WTC11 (cell line): ENCODE measurements around the gene MYMX. TPM values are rescaled to one million over a fixed set of nuclear protein-coding genes. Genes with fewer than 3 reads are reported as not detected.
"Not testable (repeated sequence)": the region's sequence is repeated elsewhere in the genome, so short reads cannot be mapped to it uniquely, and the experiment has no call there.

ENCODE experiments used
- ATAC-seq: fragments of 200-7000 bp; cut with Tn5 transposase; 2 replicates; pipeline ENCODE4 v1.10.0; 2021; ENCODE audit warnings: mild to moderate bottlenecking, moderate library complexity
- CTCF ChIA-PET: fragments of 300-600 bp; sonication (Branson Sonifier 250); formaldehyde crosslinking; loops from one replicate; lab custom pipeline; 2021; ENCODE audit warnings: antibody characterized with exemption; lab: Charles Lee
- POLR2A ChIA-PET: fragments of 350-600 bp; sonication (Branson Sonifier 250); formaldehyde crosslinking; loops from one replicate; lab custom pipeline; 2021; ENCODE audit warnings: antibody characterized with exemption; lab: Charles Lee
- DNase-seq: peaks from one replicate; pipeline ENCODE4 v3.0.0; 2021; ENCODE audit warnings: low spot score
- H3K27ac Mint-ChIP-seq: 2 replicates; pipeline ENCODE4 v1.8.0; 2021; ENCODE audit warnings: mixed read lengths
- H3K27me3 Mint-ChIP-seq: 2 replicates; pipeline ENCODE4 v1.8.0; 2021; ENCODE audit warnings: low read depth, mild to moderate bottlenecking, moderate library complexity, mixed read lengths
- H3K36me3 Mint-ChIP-seq: 2 replicates; pipeline ENCODE4 v1.8.0; 2021; ENCODE audit warnings: mixed read lengths
- H3K4me1 Mint-ChIP-seq: 2 replicates; pipeline ENCODE4 v1.8.0; 2022; ENCODE audit warnings: mixed read lengths
- H3K4me3 Mint-ChIP-seq: 2 replicates; pipeline ENCODE4 v1.8.0; 2021; ENCODE audit warnings: mild to moderate bottlenecking, moderate library complexity, mixed read lengths
- H3K9me3 Mint-ChIP-seq: 2 replicates; pipeline ENCODE4 v1.8.0; 2021; ENCODE audit warnings: mixed read lengths
- AR ChIP-seq: fragments of 250-450 bp; sonication (Bioruptor Pico); IDR thresholded peaks from 2 replicates; pipeline ENCODE4 v1.9.0; 2021; ENCODE audit warnings: mild to moderate bottlenecking
- ATF1 ChIP-seq: sonication (generic); formaldehyde crosslinking; IDR thresholded peaks from 2 replicates; pipeline ENCODE4 v1.8.1; 2023; ENCODE audit warnings: mild to moderate bottlenecking, moderate library complexity, missing genetic modification reagents
- E2F1 ChIP-seq: sonication (generic); formaldehyde crosslinking; IDR thresholded peaks from 2 replicates; pipeline ENCODE4 v1.8.0; 2022; ENCODE audit warnings: mild to moderate bottlenecking, missing genetic modification reagents
- E2F4 ChIP-seq: sonication (generic); formaldehyde crosslinking; IDR thresholded peaks from 2 replicates; pipeline ENCODE4 v1.8.1; 2022; ENCODE audit warnings: low read depth, mild to moderate bottlenecking, moderate library complexity, missing genetic modification reagents, borderline replicate concordance
- ETV6 ChIP-seq: sonication (generic); formaldehyde crosslinking; IDR thresholded peaks from 2 replicates; pipeline ENCODE4 v1.8.1; 2022; ENCODE audit warnings: mild to moderate bottlenecking, missing genetic modification reagents
- FOXP4 ChIP-seq: sonication (generic); formaldehyde crosslinking; IDR thresholded peaks from 2 replicates; pipeline ENCODE4 v1.8.0; 2022; ENCODE audit warnings: mild to moderate bottlenecking, missing genetic modification reagents
- HMGA2 ChIP-seq: fragments of 250-450 bp; sonication (Bioruptor Pico); IDR thresholded peaks from 2 replicates; pipeline ENCODE4 v1.4.0; 2021; ENCODE audit warnings: mild to moderate bottlenecking, moderate library complexity
- KAT7 ChIP-seq: sonication (generic); formaldehyde crosslinking; IDR thresholded peaks from 2 replicates; pipeline ENCODE4 v1.8.1; 2023; ENCODE audit warnings: missing genetic modification reagents, mild to moderate bottlenecking, borderline replicate concordance
- MLX ChIP-seq: sonication (generic); formaldehyde crosslinking; IDR thresholded peaks from 2 replicates; pipeline ENCODE4 v1.8.1; 2023; ENCODE audit warnings: mild to moderate bottlenecking, missing genetic modification reagents, moderate library complexity
- NR2C2 ChIP-seq: sonication (generic); formaldehyde crosslinking; IDR thresholded peaks from 2 replicates; pipeline ENCODE4 v1.8.0; 2022; ENCODE audit warnings: mild to moderate bottlenecking, missing genetic modification reagents
- PREB ChIP-seq: sonication (generic); formaldehyde crosslinking; IDR thresholded peaks from 2 replicates; pipeline ENCODE4 v1.8.1; 2022; ENCODE audit warnings: mild to moderate bottlenecking, missing genetic modification reagents, moderate library complexity, borderline replicate concordance
- SMAD3 ChIP-seq: sonication (generic); formaldehyde crosslinking; IDR thresholded peaks from 2 replicates; pipeline ENCODE4 v1.8.0; 2022; ENCODE audit warnings: missing genetic modification reagents, mild to moderate bottlenecking, borderline replicate concordance
- TEAD1 ChIP-seq: sonication (generic); formaldehyde crosslinking; IDR thresholded peaks from 2 replicates; pipeline ENCODE4 v1.8.0; 2022; ENCODE audit warnings: mild to moderate bottlenecking, missing genetic modification reagents
- ZNF219 ChIP-seq: sonication (generic); formaldehyde crosslinking; IDR thresholded peaks from 2 replicates; pipeline ENCODE4 v1.8.0; 2023; ENCODE audit warnings: missing genetic modification reagents, mild to moderate bottlenecking, borderline replicate concordance
- ZNF416 ChIP-seq: fragments of 250-450 bp; sonication (Bioruptor Pico); IDR thresholded peaks from 2 replicates; pipeline ENCODE4 v1.9.0; 2021; ENCODE audit warnings: mild to moderate bottlenecking, inconsistent platforms
- ZNF423 ChIP-seq: fragments of 250-450 bp; sonication (Bioruptor Pico); IDR thresholded peaks from 2 replicates; pipeline ENCODE4 v2.1.2; 2022; ENCODE audit warnings: mild to moderate bottlenecking, moderate library complexity
- total RNA-seq: library from RNA; stranded (reverse); gene quantifications from 3 replicates; pipeline ENCODE4 v1.2.3, GENCODE V29; 2021

MYMX gene
- total RNA-seq, 1 experiment from 2014 or later = 3.9 TPM

- TF ChIP-seq KAT7 (CRISPR knock-in tag) = no peak
- TF ChIP-seq SMAD3 (CRISPR knock-in tag) = no peak
- TF ChIP-seq ZNF423 (CRISPR knock-in tag) = no peak
- no peak for TF ChIP-seq MLX (CRISPR knock-in tag)
- TF ChIP-seq E2F4 = no peak
- no peak for TF ChIP-seq HMGA2 (CRISPR knock-in tag)
These were observed 23.3 kb upstream of the MYMX start (continued) for GRCh38 chr6:44193307-44193910.

- Mint-ChIP-seq H3K27ac (no peak overlapping the region), H3K9me3 (no peaks in the 10 kb centered on the region), H3K4me1 (peaks cover 17% of the 10 kb centered on the region), H3K4me3 (no peak overlapping the region), H3K36me3 (no peaks in the 10 kb centered on the region), H3K27me3 (no peaks in the 10 kb centered on the region)
- no peak for DNase-seq
- TF ChIP-seq SMAD3 (CRISPR knock-in tag) = no peak
- no peak for TF ChIP-seq ETV6
- TF ChIP-seq TEAD1 (CRISPR knock-in tag) = no peak
- TF ChIP-seq ZNF219 (CRISPR knock-in tag) = no peak
- no peak for TF ChIP-seq PREB (CRISPR knock-in tag)
- TF ChIP-seq HMGA2 (CRISPR knock-in tag) = no peak
- no peak for TF ChIP-seq AR
- TF ChIP-seq ZNF416 (CRISPR knock-in tag) = no peak
- POLR2A ChIA-PET = interaction anchor here (2.2 kb wide), 1 partner anchor 8 kb away, joined by 7 read pairs; no protein-coding TSS in a partner anchor
- CTCF ChIA-PET = no interaction called here
- ATAC-seq = no peak
These were observed 22.4 kb upstream of the MYMX start for GRCh38 chr6:44194326-44194725.

GRCh38 chr6:44196351-44196750 lies 20.4 kb upstream of the MYMX start:
- CTCF ChIA-PET, POLR2A ChIA-PET, H3K27ac Mint-ChIP-seq, H3K4me3 Mint-ChIP-seq, ATAC-seq, H3K36me3 Mint-ChIP-seq, DNase-seq, H3K27me3 Mint-ChIP-seq, H3K9me3 Mint-ChIP-seq: not testable (repeated sequence)
- peaks cover 27% of the 10 kb centered on the region for H3K4me1 Mint-ChIP-seq

- Mint-ChIP-seq H3K4me1 (peaks cover 32% of the 10 kb centered on the region), H3K27ac (no peak overlapping the region), H3K27me3 (no peaks in the 10 kb centered on the region; the same call in 1 of the 2 replicates), H3K4me3 (no peak overlapping the region), H3K9me3 (no peaks in the 10 kb centered on the region), H3K36me3 (no peaks in the 10 kb centered on the region)
- no peak for ATAC-seq
- POLR2A ChIA-PET = interaction anchor here (1.0 kb wide), 1 partner anchor 19 kb away, joined by 6 read pairs; no protein-coding TSS in a partner anchor
- DNase-seq = no peak
- CTCF ChIA-PET = interaction anchor here (0.7 kb wide), 2 partner anchors 23 kb away, joined by 3 to 5 read pairs; no protein-coding TSS in a partner anchor
- no peak for TF ChIP-seq NR2C2 (CRISPR knock-in tag)
- no peak for TF ChIP-seq PREB (CRISPR knock-in tag)
- no peak for TF ChIP-seq ATF1 (CRISPR knock-in tag)
- no peak for TF ChIP-seq E2F1
- no peak for TF ChIP-seq FOXP4 (CRISPR knock-in tag)
These were observed 18.0 kb upstream of the MYMX start for GRCh38 chr6:44198684-44199083.
